Motor neuron (in vitro differentiated cells): ENCODE results near the gene THUMPD1. TPM values are rescaled to one million over a fixed set of nuclear protein-coding genes. Genes with fewer than 3 reads are reported as not detected.
A peak's percentile ranks its signal among the peaks of the same experiment; 100 is the strongest.
"Not testable (repeated sequence)": the region's sequence is repeated elsewhere in the genome, so short reads cannot be mapped to it uniquely, and the experiment has no call there.

ENCODE experiments used
- ATAC-seq, 8 experiments: fragments of 200-7000 bp; cut with Tn5 transposase; replicated peaks in 6 of 8; 2 replicates each; pipeline ENCODE4 v1.8.0; 2021; ENCODE audit warnings: mild to moderate bottlenecking in 8 of 8, moderate library complexity in 8 of 8
- H3K27ac ChIP-seq, 2 donors: fragments of 250-450 bp; sonication (Bioruptor Pico); 2 replicates each; pipeline ENCODE4 v1.9.0; 2021; ENCODE audit warnings: antibody characterized with exemption in 2 of 2, mild to moderate bottlenecking in 2 of 2, moderate library complexity in 1 of 2
- H3K4me1 ChIP-seq, 2 donors: fragments of 250-450 bp; sonication (Bioruptor Pico); replicated peaks in 1 of 2; 2 replicates each; pipeline ENCODE4 v1.6.1; 2021; ENCODE audit warnings: antibody characterized with exemption in 2 of 2, mild to moderate bottlenecking in 2 of 2, moderate library complexity in 1 of 2
- H3K4me3 ChIP-seq, 5 donors: fragments of 250-450 bp; sonication (Bioruptor Pico); 2 replicates each; pipeline ENCODE4 v1.9.0; 2021; ENCODE audit warnings: antibody characterized with exemption in 5 of 5, mild to moderate bottlenecking in 5 of 5, moderate library complexity in 4 of 5
- WGBS, 10 experiments: fragments of 450-650 bp; shearing (Covaris generic); methylation state at CpG; one replicate each; pipeline ENCODE4 v1.0.0; 2022; 5-methylcytosine and 5-hydroxymethylcytosine counted together
- in situ Hi-C, 9 experiments: fragments of 400-800 bp; cut with MboI; loops; one replicate each; pipeline ENCODE4 v1.15.0; 2021; ENCODE audit warnings: low sequenced_read_pairs in 9 of 9, low pct_unique_long_range_greater_than_20kb in 2 of 9; ENCODE audit not compliant: unreplicated experiment in 9 of 9
- total RNA-seq, 8 experiments: library from RNA; unstranded; fragments of 300-600 nt; gene quantifications; 2 replicates each; pipeline versions ENCODE4 v1.2.3 to v1.2.4, GENCODE V29; 2022

The THUMPD1 gene
- total RNA-seq, 8 experiments from 2014 or later, result 24.1 to 53.5 (median 40.2) TPM

DNA sequence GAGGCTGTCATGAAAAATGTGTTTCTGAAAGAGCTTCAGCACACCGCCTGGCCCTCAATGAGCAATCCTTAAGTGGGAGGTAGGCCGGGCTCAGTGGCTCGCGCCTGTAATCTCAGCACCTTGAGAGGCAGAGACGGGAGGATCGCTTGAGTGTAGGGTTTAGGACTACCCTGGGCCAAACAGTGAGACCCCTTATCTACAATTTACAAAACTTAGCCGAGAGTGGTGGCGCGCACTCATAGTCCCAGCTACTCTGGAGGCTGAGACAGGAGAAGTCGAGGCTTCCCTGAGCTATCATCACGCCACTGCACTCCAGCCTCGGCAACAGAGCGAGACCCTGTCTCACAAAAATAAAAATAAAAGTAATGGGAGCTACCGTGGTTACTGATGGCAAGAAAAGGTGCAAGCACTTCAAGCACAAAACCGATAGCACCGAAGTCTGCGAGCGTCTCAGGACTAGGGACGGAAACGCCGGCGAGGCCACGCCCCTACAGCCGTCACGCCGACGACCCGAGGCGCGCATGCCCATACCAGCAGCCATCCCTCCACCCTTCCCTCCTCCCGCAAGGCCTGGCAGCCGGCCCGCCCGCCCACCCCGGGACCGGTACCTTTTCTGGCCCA, 607 bp downstream of the THUMPD1 start:
- 0 to 3% (median 0%) methylated on average over 1 to 12 of the region's 36 CpGs; no CpG with 5 or more reads in 4 of the 10 experiments for WGBS, 10 experiments
- in situ Hi-C loops, result no loop called here
- peak; percentile 82 to 88 (median 86) for ATAC-seq
- Histone ChIP-seq H3K27ac (peak overlapping the region; percentile 97 to 99), H3K4me3 (peak overlapping the region; percentile 96 to 100 (median 98)), H3K4me1 (peaks cover 7% of the 10 kb centered on the region in 2 donors)

DNA sequence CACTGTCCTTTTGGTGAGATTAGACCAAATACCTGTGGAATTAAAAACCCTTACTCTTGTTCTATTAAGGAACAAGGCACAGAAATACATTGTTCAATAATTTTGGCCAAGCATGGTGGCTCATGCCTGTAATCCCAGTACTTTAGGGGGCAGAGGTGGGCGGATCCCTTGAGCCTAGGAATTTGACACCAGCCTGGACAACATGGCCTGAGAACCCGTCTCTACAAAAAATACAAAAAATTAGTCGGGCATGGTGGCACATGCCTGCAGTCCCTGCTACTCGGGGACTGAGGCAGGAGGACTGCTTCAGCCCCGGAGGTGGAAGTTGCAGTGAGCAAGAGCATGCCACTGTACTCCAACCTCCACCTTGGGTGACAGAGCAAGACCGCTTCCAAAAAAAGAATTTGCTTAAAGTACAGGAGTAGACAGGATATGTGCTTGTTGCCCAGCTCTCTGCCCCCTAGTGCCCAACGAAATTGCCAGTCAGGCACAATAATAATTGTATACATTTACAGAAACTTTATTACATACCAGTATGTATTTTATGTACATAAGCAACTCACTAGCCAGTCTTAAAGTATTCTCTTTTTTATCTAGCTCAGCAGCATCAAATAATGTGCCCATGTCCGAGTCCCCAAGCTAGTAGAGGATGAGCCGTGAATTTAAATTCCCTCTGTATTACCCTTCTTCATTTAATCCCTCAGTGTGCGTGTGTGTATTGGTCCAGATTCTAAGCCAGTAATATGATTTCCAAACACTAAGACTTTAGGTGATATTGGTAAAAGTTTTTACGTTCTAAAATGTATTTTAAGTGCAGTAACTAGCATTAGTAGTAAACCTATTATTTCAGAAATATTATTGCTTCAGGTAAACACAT, 1.4 kb downstream of the THUMPD1 start:
- Histone ChIP-seq H3K27ac (no peak overlapping the region), H3K4me3 (peak overlapping the region; percentile 96 to 100 (median 98)), H3K4me1 (peaks cover 7% of the 10 kb centered on the region in 2 donors)
- ATAC-seq, result peak in 1 of 8 experiments; percentile 2
- in situ Hi-C loops, result no loop called here
- WGBS, 10 experiments, result 0 to 82% (median 47%) methylated on average over 1 to 10 of the region's 11 CpGs

DNA sequence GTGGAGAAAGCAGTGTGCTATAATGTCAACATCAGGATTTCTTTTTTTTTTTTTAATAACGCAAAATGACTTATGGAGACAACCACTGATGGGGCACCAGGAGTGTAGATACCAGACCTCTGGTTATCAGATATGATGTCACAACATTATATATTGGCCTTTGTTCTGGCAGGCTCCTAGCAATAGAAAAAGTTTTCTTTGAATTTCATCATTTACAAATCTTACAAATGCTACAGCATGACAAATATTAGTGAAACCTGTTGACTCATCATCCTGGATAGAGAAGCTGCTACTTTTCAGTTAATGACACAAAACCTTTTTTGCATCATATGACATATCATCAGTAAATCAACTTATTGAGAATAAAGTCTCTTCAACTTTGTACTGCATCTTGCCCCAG, 6.1 kb downstream of the THUMPD1 start:
- H3K4me3 ChIP-seq, result no peak overlapping the region
- ATAC-seq, result peak in 3 of 8 experiments; percentile 32 to 78 (median 78)
- H3K27ac ChIP-seq, result no peak overlapping the region
- WGBS, 10 experiments, result 50 to 100% (median 89%) methylated on average over 1 of the region's 1 CpG; no CpG with 5 or more reads in 5 of the 10 experiments
- in situ Hi-C loops, result no loop called here
- peaks cover 6 to 7% of the 10 kb centered on the region in 2 donors for H3K4me1 ChIP-seq

DNA sequence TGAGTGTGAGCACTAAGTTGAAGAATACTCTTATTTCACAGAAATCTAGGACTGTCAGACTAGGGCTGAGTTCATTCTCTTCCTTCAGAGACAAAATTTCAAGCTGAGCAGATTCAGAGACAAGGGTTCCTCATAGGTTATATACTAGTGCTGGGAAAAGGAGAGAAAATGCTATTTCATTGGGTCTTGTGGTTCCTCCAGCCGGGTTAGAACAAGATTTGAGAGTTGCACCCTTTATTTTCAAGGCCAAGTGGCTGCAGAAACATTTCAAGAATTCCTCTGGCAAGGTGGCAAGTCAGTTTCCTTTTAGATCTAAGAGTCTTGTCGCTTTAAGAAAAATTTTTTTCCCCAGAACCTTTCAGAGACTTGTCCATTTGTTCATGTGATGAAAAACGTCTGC, 6.8 kb downstream of the THUMPD1 start:
- in situ Hi-C loops, result no loop called here
- Histone ChIP-seq H3K27ac (no peak overlapping the region), H3K4me3 (no peak overlapping the region), H3K4me1 (peaks cover 0 to under 1% of the 10 kb centered on the region in 2 donors)
- no peak for ATAC-seq
- WGBS, 10 experiments, result 33 to 79% (median 73%) methylated on average over 1 to 3 of the region's 3 CpGs; no CpG with 5 or more reads in 2 of the 10 experiments

DNA sequence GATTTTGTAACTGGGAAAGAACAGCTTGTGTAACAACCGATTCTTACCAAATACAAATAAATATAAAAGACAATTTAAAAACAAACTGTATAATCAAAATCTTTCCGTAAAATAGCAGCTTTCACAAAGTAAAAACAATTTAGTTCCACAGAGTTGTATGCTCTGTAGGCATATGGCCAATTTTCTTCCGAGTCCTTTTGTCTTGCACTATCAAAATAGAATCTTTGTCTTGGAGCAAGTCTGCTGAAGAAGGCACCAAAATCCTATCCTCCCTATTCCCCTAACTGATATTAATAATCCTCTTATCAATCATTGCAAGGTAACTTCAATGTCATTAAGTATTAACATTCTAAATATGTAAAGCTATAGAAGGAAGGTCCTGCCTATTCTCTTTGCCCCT, 7.6 kb downstream of the THUMPD1 start:
- Histone ChIP-seq H3K4me3 (no peak overlapping the region), H3K4me1 (no peaks in the 10 kb centered on the region), H3K27ac (no peak overlapping the region)
- WGBS, 10 experiments, result 85 to 100% (median 97%) methylated on average over 2 to 3 of the region's 3 CpGs; no CpG with 5 or more reads in 1 of the 10 experiments
- ATAC-seq, result no peak
- in situ Hi-C loops, result no loop called here

DNA sequence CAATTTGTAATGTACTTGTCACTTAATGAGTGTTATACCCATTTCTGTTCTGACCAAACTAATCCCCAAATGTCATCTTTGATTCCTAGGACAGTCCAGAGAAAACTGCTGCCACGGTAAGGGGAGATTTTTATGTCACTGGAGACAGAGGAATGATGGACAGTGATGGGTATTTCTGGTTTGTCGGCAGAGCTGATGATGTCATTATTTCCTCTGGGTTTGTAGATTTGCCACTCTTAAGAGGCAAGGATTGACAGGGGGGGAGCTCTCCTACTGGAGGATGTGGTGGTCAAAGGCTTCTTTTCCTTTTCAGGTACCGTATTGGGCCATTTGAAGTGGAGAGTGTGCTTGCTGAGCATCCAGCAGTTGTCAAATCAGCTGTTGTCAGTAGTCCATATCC, 12.5 kb downstream of the THUMPD1 start:
- no peaks in the 10 kb centered on the region for H3K4me1 ChIP-seq
- H3K27ac ChIP-seq, result no peak overlapping the region
- 50 to 100% (median 69%) methylated on average over 1 to 3 of the region's 3 CpGs; no CpG with 5 or more reads in 2 of the 10 experiments for WGBS, 10 experiments
- no peak overlapping the region for H3K4me3 ChIP-seq
- in situ Hi-C loops, result no loop called here
- ATAC-seq, result no peak

DNA sequence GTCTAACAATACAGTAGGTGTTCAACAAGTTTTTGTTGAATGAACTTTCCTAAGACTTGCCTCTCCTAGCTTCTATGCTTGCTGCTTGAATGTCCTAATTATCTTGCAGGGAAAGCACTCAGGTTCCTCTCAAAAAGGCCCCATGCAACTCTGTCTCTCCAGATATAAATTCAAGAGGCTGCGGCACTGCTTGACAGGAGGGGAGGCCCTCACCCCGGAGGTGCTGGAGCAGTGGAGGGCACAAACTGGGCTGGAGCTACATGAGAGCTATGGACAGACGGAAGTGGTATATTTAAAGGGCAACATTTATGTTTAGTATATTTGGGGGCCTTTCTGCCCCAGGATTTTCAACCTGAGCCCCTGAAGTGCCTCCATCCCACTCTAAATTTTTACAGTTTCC, 14.4 kb downstream of the THUMPD1 start:
- no peak for ATAC-seq
- Histone ChIP-seq H3K4me3 (no peak overlapping the region), H3K4me1 (no peaks in the 10 kb centered on the region), H3K27ac (no peak overlapping the region)
- WGBS, 10 experiments, result 28 to 92% (median 66%) methylated on average over 1 to 3 of the region's 3 CpGs; no CpG with 5 or more reads in 3 of the 10 experiments
- in situ Hi-C loops, result no loop called here

DNA sequence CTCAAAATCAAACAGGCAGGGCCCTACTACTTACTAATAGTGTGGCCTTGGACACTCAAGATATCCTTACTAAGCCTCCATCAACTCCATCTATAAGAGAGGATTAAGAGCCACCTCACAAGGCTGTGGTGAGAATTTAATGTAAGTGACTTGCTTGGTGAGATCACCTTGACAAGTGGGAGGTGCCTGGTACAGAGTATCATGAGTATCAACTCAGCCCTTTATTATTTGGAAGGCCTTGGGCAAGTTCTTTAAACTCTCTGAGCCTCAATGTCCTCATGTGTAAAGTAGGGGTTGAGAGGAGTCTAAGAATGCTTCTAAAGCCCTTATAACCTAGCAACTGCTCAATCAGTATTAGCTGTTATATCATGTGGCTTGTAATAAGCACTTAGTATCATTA, 15.0 kb downstream of the THUMPD1 start:
- H3K4me1 ChIP-seq, result no peaks in the 10 kb centered on the region
- in situ Hi-C loops, result no loop called here
- H3K27ac ChIP-seq, result no peak overlapping the region
- ATAC-seq, result no peak
- H3K4me3 ChIP-seq, result no peak overlapping the region

DNA sequence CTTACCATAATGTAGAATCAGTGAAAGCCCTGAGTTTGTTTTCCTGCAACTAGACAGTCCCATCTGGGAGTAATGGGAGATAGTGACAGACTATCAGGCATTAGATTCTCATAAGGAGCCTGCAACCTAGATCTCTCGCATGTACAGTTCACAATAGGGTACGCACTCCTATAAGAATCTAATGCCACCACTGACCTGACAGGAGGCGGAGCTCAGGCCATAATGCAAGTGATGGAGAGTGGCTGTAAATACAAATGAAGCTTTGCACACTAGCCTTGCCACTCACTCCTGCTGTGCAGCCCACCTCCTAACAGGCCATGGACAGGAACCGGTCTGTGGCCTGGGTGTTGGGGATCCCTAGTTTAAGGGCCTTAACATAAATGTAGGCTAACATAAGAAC, 21.4 kb downstream of the THUMPD1 start:
- Histone ChIP-seq H3K27ac (no peak overlapping the region), H3K4me1 (no peaks in the 10 kb centered on the region), H3K4me3 (no peak overlapping the region)
- in situ Hi-C loops, result loop anchor here in 1 of 9 experiments (25.0 kb wide), 2 partner anchors 333 to 808 kb away; no protein-coding TSS in a partner anchor
- WGBS, 10 experiments, result 65 to 100% (median 92%) methylated on average over 1 to 4 of the region's 4 CpGs; no CpG with 5 or more reads in 6 of the 10 experiments
- no peak for ATAC-seq

DNA sequence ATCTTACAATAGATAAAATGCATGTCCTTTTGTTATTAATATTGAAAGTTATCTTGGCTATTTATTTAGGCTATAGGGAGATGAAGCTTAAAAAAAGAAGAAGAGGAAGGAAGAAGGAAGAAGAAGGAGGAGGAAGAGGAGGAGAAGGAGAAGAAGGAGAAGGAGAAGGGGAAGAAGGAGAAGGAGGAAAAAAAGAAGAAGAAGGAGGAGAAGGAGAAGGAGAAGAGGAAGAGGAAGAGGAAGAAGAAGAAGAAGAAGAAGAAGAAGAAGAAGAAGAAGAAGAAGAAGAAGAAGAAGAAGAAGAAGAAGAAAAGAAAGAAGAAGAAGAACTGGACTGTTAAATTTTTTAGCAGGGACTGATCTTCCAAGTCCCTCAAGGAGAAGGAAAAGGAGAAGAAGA, 23.9 kb downstream of the THUMPD1 start:
- in situ Hi-C loops, result loop anchor here in 1 of 9 experiments (25.0 kb wide), 2 partner anchors 330 to 805 kb away; no protein-coding TSS in a partner anchor
- not testable (repeated sequence) for H3K4me1 ChIP-seq, H3K4me3 ChIP-seq, H3K27ac ChIP-seq, ATAC-seq

DNA sequence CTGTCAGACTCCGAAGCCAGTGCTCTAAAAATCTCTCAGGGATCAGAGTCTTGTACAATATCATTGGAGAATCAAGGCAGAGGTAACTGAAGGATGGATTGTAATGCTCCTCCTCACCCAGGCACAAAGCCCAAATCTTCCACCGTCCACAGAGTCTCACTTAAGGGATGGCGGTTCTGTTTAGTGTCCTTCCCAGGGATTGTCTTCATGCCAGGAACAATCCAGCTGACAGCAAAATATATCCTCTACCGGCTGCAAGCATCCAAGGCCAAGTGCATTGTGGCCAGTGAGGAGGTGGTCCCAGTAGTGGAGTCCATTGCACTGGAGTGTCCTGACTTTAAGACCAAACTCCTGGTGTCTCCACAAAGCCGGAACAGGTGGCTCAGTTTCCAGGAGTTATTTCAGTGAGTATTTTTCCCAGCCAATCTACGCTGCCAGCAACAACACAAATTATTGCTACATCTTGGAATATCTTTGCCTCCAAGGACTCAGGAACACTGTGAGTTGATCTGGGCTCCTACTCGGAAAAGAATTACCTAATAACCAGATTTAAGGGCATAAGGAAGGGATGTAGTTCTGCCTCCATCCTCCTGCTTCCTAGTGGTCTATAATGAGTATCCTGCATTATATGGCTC, 30.2 kb downstream of the THUMPD1 start:
- in situ Hi-C loops, result loop anchor here in 1 of 9 experiments (25.0 kb wide), 2 partner anchors 324 to 799 kb away; no protein-coding TSS in a partner anchor

DNA sequence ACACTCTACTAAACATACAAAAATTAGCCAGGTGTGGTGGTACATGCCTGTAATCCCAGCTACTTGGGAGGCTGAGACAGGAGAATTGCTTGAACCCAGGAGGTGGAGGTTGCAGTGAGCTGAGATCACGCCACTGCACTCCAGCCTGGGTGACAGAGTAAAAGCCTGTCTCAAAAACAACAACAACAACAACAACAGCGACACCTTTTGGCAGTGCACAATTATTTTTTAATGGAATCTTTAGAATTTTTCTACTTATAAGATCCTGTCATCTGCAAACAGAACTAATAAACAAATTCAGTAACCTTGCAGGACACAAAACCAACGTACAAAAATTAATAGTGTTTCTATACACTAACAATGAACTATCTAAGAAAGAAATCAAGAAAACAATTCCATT, 33.5 kb downstream of the THUMPD1 start:
- H3K4me3 ChIP-seq, H3K4me1 ChIP-seq, H3K27ac ChIP-seq: not testable (repeated sequence)
- ATAC-seq, result peak in 1 of 8 experiments; percentile 17
- in situ Hi-C loops, result loop anchor here in 1 of 9 experiments (25.0 kb wide), 2 partner anchors 321 to 796 kb away; no protein-coding TSS in a partner anchor
- WGBS, 10 experiments, result 0 to 42% (median 5%) methylated on average over 1 to 2 of the region's 3 CpGs; no CpG with 5 or more reads in 1 of the 10 experiments

More for the DNA sequence above, 30.2 kb downstream of the THUMPD1 start:
- Histone ChIP-seq H3K4me1 (no peaks in the 10 kb centered on the region), H3K27ac (no peak overlapping the region), H3K4me3 (no peak overlapping the region)
- 21 to 100% (median 79%) methylated on average over 1 to 5 of the region's 7 CpGs; no CpG with 5 or more reads in 3 of the 10 experiments for WGBS, 10 experiments
- ATAC-seq, result no peak

DNA sequence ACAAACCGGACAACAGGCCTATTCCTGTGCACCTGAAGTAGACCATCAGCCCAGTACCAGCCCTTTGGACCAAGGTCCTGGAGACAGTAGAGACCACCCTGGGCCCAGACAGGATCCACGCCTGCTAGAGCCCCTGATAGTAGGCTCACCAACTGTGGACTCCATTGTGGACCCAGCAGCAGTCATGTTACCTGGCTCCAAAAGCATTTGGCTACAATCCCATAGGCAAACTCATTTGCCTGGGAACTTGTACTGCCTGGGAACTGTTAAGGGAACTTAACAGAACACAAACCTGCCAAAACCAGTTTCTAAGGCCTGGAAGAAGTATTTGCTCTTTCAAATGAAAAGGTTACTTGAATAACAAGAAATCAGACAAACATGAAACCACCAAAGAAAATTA, 34.2 kb downstream of the THUMPD1 start:
- in situ Hi-C loops, result loop anchor here in 1 of 9 experiments (25.0 kb wide), 2 partner anchors 320 to 795 kb away; no protein-coding TSS in a partner anchor
- Histone ChIP-seq H3K27ac (no peak overlapping the region), H3K4me3 (no peak overlapping the region), H3K4me1 (no peaks in the 10 kb centered on the region)
- peak in 1 of 8 experiments; percentile 73 for ATAC-seq
- WGBS, 10 experiments, result 50% methylated on average over 1 of the region's 2 CpGs; no CpG with 5 or more reads in 9 of the 10 experiments
